RWPE1 (cell line): ENCODE results near the gene JSRP1.

Experiments used
- CTCF ChIA-PET: fragments of 350-600 bp; sonication (Branson Sonifier 250); formaldehyde crosslinking; extraction: SDS; loops from one replicate; lab custom pipeline; 2021; lab: Yijun Ruan, JAX
- POLR2A ChIA-PET: fragments of 400-600 bp; formaldehyde crosslinking; extraction: SDS; loops from one replicate; lab custom pipeline; 2020; ENCODE audit warnings: antibody characterized with exemption; ENCODE audit not compliant: low non-redundant PET; lab: Yijun Ruan, JAX
- DNase-seq: peaks from one replicate; pipeline ENCODE4 v3.0.0; 2012; ENCODE audit warnings: low spot score
- H3K27ac ChIP-seq: fragments of 450-650 bp; 2 replicates; pipeline ENCODE4 v1.5.1; 2017
- CTCF ChIP-seq: fragments of 450-650 bp; conservative IDR thresholded peaks from 2 replicates; pipeline ENCODE4 v1.5.1; 2017; ENCODE audit warnings: low read depth, mild to moderate bottlenecking

The JSRP1 gene

GRCh38 chr19:2255982-2256685 is at the start of gene JSRP1:
Gene JSRP1 (minus strand): TSS chr19:2256417. CDS start chr19:2255314, 1,103 bp downstream.
- no peak within 1 kb of the TSS for H3K27ac ChIP-seq
- ChIA-PET CTCF (interaction anchor here (0.6 kb wide), 1 partner anchor 100 kb away, joined by 3 read pairs; no protein-coding TSS in a partner anchor), POLR2A (no interaction called here)
- TF ChIP-seq CTCF = no peak
- DNase-seq = no peak

- CTCF ChIA-PET = no interaction called here
- POLR2A ChIA-PET = no interaction called here
- no peak for TF ChIP-seq CTCF
- no peak for DNase-seq
- H3K27ac ChIP-seq = no peak overlapping the region
Measured at GRCh38 chr19:2305452-2306280, 49.4 kb upstream of the JSRP1 start.

GRCh38 chr19:2303211-2303798 is 47.1 kb upstream of the JSRP1 start:
- CTCF ChIA-PET = no interaction called here
- no peak for TF ChIP-seq CTCF
- no peak overlapping the region for H3K27ac ChIP-seq
- DNase-seq = no peak
- POLR2A ChIA-PET = interaction anchor here (0.7 kb wide), 1 partner anchor 129 kb away, joined by 3 read pairs; no protein-coding TSS in a partner anchor

GRCh38 chr19:2302319-2303210 is 46.3 kb upstream of the JSRP1 start:
- CTCF ChIA-PET = interaction anchor here (0.6 kb wide), 1 partner anchor 79 kb away, joined by 3 read pairs; no protein-coding TSS in a partner anchor
- H3K27ac ChIP-seq = no peak overlapping the region
- DNase-seq = no peak
- POLR2A ChIA-PET = interaction anchor here (0.7 kb wide), 1 partner anchor 129 kb away, joined by 3 read pairs; no protein-coding TSS in a partner anchor
- no peak for TF ChIP-seq CTCF

- ChIA-PET CTCF (no interaction called here), POLR2A (no interaction called here)
- TF ChIP-seq CTCF = no peak
- no peak for DNase-seq
- H3K27ac ChIP-seq = no peak overlapping the region
Measured at GRCh38 chr19:2300533-2300932, 44.3 kb upstream of the JSRP1 start.
